Epithelial cell of proximal tubule (primary cell): ENCODE data around the gene F10. TPM values are rescaled to one million over a fixed set of nuclear protein-coding genes. Genes with fewer than 3 reads are reported as not detected.

Experiments used
- DNase-seq: peaks from one replicate; pipeline ENCODE4 v3.0.0-alpha.2; 2011; ENCODE audit warnings: low read depth
- H3K4me3 ChIP-seq: 2 replicates; pipeline ENCODE4 v1.5.1; 2011; ENCODE audit warnings: low read depth, mild to moderate bottlenecking, low read length
- total RNA-seq: library from RNA; depleted of rRNA; stranded (reverse); fragments of >200 nt; gene quantifications from 2 replicates; pipeline ENCODE4 v1.2.3, GENCODE V29; 2015
- TF ChIP-seq, protein P1 (sequence below): conservative IDR thresholded peaks from 2 replicates; pipeline ENCODE4 v1.5.1; 2012; ENCODE audit warnings: low read depth, mild to moderate bottlenecking, low read length

F10 gene
- total RNA-seq, 1 donor from 2014 or later, result 0.12 TPM

DNA sequence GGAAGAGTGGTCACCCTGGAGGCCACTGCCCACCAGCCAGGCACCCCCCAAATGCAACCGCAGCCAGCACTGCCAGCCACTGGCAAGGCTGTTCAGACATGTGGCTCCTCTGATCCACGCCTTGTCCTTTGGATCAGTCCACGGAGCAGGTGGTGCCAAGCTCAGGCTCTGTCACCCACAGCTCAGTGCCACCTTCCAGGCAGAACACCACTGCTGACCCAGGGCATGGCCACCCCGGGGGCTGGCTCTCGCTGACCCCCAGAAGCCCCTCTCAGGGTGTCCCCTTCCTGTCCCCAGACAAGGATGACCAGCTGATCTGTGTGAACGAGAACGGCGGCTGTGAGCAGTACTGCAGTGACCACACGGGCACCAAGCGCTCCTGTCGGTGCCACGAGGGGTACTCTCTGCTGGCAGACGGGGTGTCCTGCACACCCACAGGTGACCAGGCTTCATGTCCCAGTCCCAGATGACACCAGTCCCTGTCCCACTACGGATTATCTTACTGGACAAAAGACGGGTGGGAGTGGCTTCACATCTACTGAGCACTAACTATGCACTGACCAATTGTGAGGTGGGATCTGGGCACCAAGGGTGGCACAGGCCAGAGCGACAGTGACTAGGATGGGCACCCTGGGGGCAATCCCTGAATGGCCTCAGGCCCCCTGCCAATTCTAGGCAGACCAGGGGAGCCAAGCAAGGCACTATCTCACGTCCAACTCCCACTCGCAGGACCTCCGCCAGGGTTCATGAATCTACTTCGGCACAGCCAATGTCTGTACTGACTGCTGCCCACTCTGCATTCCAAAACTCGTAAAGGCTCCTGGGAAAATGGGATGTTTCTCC, 7.0 kb upstream of the F10 start:
- TF ChIP-seq, protein P1, sequence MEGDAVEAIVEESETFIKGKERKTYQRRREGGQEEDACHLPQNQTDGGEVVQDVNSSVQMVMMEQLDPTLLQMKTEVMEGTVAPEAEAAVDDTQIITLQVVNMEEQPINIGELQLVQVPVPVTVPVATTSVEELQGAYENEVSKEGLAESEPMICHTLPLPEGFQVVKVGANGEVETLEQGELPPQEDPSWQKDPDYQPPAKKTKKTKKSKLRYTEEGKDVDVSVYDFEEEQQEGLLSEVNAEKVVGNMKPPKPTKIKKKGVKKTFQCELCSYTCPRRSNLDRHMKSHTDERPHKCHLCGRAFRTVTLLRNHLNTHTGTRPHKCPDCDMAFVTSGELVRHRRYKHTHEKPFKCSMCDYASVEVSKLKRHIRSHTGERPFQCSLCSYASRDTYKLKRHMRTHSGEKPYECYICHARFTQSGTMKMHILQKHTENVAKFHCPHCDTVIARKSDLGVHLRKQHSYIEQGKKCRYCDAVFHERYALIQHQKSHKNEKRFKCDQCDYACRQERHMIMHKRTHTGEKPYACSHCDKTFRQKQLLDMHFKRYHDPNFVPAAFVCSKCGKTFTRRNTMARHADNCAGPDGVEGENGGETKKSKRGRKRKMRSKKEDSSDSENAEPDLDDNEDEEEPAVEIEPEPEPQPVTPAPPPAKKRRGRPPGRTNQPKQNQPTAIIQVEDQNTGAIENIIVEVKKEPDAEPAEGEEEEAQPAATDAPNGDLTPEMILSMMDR, result no peak
- no peak overlapping the region for H3K4me3 ChIP-seq
- no peak for DNase-seq

DNA sequence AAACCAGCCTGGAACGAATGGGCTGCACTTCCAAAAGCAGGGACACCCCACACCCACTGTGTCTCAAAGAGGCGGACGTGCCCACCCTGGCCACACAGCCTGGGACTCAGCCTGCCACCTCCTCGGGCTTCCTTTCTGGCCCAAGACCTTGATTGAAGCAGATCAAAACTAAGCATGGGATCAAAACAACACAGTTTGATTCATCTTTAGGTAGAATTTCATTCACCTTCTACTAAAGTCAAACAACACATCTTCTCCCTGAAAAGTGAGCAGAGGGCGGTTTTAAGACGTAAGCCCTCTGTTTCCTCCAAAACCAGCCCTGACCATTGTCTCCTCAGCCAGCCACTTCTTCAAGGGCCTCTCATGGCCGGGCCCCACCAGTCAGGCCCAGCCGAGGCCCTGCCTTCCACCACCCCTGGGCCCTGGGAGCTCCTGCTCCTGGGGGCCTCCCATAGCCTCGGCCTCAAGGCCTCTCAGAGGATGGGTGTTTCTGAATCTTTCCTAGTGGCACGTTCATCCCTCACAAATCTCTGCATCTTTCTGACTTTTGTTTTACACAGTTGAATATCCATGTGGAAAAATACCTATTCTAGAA, 6.3 kb upstream of the F10 start:
- TF ChIP-seq, protein P1, result no peak
- no peak overlapping the region for H3K4me3 ChIP-seq
- no peak for DNase-seq

DNA sequence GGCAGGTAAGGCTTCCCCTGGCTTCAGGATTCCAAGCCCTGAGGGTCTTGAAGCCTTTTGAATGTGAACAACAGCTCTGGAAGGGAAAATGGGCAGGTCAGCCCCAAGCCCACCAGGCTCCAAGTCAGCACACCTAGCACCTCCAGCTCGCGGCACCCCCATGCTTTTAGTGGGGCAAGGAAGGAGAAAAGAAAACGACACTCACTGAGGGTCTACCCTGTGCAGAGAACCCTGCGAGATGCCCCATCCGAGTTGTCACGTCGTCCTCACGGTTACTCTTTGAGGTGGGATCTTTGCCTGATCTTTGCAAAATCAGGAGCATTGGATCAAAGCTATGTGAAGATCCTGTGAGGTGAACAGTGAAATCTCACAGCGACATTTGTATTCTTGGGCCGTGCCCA, 5.7 kb upstream of the F10 start:
- DNase-seq, result no peak
- TF ChIP-seq, protein P1, result no peak
- H3K4me3 ChIP-seq, result no peak overlapping the region

DNA sequence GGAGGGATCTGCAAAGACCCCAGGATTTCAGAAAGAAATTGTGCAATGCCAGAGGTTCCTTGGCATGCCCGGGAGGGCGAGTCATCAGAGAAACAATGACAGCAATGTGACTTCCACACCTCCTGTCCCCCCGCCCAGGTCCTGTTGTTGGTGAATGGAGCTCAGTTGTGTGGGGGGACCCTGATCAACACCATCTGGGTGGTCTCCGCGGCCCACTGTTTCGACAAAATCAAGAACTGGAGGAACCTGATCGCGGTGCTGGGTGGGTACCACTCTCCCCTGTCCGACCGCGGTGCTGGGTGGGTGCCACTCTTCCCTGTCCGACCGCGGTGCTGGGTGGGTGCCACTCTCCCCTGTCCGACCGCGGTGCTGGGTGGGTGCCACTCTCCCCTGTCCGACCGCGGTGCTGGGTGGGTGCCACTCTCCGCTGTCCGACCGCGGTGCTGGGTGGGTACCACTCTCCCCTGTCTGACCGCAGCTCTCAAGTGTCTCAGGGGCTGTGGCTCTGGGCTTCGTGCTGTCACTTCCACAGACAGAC, 5.2 kb upstream of the F10 start:
- TF ChIP-seq, protein P1, result no peak
- no peak for DNase-seq

DNA sequence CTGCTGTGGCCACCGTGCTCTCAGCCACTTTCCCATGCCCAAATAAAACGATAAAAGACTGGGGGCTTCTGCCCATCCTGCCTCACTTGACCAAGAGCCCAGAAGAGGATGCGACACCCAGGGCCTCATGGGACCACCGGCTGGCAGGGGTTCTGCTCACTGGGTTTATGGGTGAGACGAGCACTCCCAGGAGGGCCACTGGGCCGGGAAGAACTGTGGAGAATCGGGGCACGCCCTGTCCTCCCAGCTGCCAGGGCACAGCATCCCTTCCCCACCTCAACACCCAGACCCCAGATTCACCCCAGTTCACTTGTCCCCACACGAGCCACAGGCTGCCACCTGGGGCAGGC, 4.7 kb upstream of the F10 start:
- no peak overlapping the region for H3K4me3 ChIP-seq
- DNase-seq, result no peak
- TF ChIP-seq, protein P1, result no peak

More for the DNA sequence above, 5.2 kb upstream of the F10 start:
- H3K4me3 ChIP-seq, result no peak overlapping the region

DNA sequence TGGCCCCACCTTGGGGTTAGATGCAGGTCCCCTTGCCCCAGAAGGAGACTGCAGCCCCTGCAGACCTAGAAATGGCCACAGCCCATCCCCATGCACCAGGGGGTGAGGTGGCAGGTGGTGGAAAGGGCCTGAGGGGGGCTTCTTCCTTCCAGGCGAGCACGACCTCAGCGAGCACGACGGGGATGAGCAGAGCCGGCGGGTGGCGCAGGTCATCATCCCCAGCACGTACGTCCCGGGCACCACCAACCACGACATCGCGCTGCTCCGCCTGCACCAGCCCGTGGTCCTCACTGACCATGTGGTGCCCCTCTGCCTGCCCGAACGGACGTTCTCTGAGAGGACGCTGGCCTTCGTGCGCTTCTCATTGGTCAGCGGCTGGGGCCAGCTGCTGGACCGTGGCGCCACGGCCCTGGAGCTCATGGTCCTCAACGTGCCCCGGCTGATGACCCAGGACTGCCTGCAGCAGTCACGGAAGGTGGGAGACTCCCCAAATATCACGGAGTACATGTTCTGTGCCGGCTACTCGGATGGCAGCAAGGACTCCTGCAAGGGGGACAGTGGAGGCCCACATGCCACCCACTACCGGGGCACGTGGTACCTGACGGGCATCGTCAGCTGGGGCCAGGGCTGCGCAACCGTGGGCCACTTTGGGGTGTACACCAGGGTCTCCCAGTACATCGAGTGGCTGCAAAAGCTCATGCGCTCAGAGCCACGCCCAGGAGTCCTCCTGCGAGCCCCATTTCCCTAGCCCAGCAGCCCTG, 4.2 kb upstream of the F10 start:
- TF ChIP-seq, protein P1, result no peak
- no peak overlapping the region for H3K4me3 ChIP-seq
- no peak for DNase-seq
